Astrocyte (in vitro differentiated cells and primary cell): ENCODE measurements around the gene SPATA4. TPM values are rescaled to one million over a fixed set of nuclear protein-coding genes. Genes with fewer than 3 reads are reported as not detected.
A peak's percentile ranks its signal among the peaks of the same experiment; 100 is the strongest.

Experiments
- DNase-seq: peaks from one replicate; pipeline ENCODE4 v3.0.0-alpha.2; 2010; ENCODE audit warnings: low read depth
- FAIRE-seq: peaks from 2 replicates; lab custom pipeline; 2011; peaks lifted over from hg19 to GRCh38; lab: Jason Lieb, UNC
- H2AFZ ChIP-seq: 2 replicates; pipeline ENCODE4 v1.6.0; 2012; ENCODE audit warnings: low read depth, low read length, inconsistent platforms
- H3K27ac ChIP-seq: 2 replicates; pipeline ENCODE4 v1.5.1; 2011; ENCODE audit warnings: low read depth, low read length, inconsistent platforms
- H3K27me3 ChIP-seq: 2 replicates; pipeline ENCODE4 v1.6.0; 2011; ENCODE audit warnings: low read length, inconsistent platforms; ENCODE audit not compliant: insufficient read depth
- H3K36me3 ChIP-seq: 2 replicates; pipeline ENCODE4 v1.5.1; 2011; ENCODE audit warnings: low read length, inconsistent platforms; ENCODE audit not compliant: insufficient read depth
- H3K4me1 ChIP-seq: 2 replicates; pipeline ENCODE4 v1.5.1; 2011; ENCODE audit warnings: low read length, inconsistent platforms; ENCODE audit not compliant: insufficient read depth
- H3K4me2 ChIP-seq: 2 replicates; pipeline ENCODE4 v1.6.0; 2012; ENCODE audit warnings: low read length, inconsistent platforms
- H3K4me3 ChIP-seq: 2 replicates; pipeline ENCODE4 v1.5.1; 2011; ENCODE audit warnings: low read depth, mild to moderate bottlenecking, low read length, inconsistent platforms; ENCODE audit not compliant: insufficient read depth
- H3K79me2 ChIP-seq: 2 replicates; pipeline ENCODE4 v1.6.0; 2012; ENCODE audit warnings: mild to moderate bottlenecking, low read length, inconsistent platforms; ENCODE audit not compliant: insufficient read depth
- H3K9ac ChIP-seq: 2 replicates; pipeline ENCODE4 v1.6.0; 2012; ENCODE audit warnings: mild to moderate bottlenecking, low read length, inconsistent platforms
- H3K9me3 ChIP-seq: 2 replicates; pipeline ENCODE4 v1.5.1; 2012; ENCODE audit warnings: low read depth, mild to moderate bottlenecking, low read length, inconsistent platforms; ENCODE audit not compliant: insufficient read depth
- H4K20me1 ChIP-seq: 2 replicates; pipeline ENCODE4 v1.6.0; 2012; ENCODE audit warnings: low read length, inconsistent platforms; ENCODE audit not compliant: insufficient read depth
- H3K27ac Mint-ChIP-seq: one replicate; pipeline ENCODE4 v1.8.0; 2021; ENCODE audit warnings: mild to moderate bottlenecking, mixed read lengths; ENCODE audit not compliant: unreplicated experiment
- H3K27me3 Mint-ChIP-seq: one replicate; pipeline ENCODE4 v1.8.0; 2021; ENCODE audit warnings: low read depth, mixed read lengths; ENCODE audit not compliant: unreplicated experiment
- H3K36me3 Mint-ChIP-seq: one replicate; pipeline ENCODE4 v1.8.0; 2021; ENCODE audit warnings: low read depth, mixed read lengths; ENCODE audit not compliant: unreplicated experiment
- H3K4me1 Mint-ChIP-seq: one replicate; pipeline ENCODE4 v1.8.0; 2021; ENCODE audit warnings: low read depth, mixed read lengths; ENCODE audit not compliant: unreplicated experiment
- H3K4me3 Mint-ChIP-seq: one replicate; pipeline ENCODE4 v1.8.0; 2021; ENCODE audit warnings: mild to moderate bottlenecking, moderate library complexity, mixed read lengths; ENCODE audit not compliant: unreplicated experiment
- H3K9me3 Mint-ChIP-seq: one replicate; pipeline ENCODE4 v1.8.0; 2021; ENCODE audit warnings: mild to moderate bottlenecking, mixed read lengths; ENCODE audit not compliant: unreplicated experiment
- EZH2 ChIP-seq: IDR thresholded peaks from 2 replicates; pipeline ENCODE4 v1.6.1; 2012; ENCODE audit warnings: mild to moderate bottlenecking, low read length, inconsistent platforms; ENCODE audit not compliant: insufficient read depth
- total RNA-seq: library from RNA; stranded (reverse); gene quantifications from 2 replicates; pipeline ENCODE4 v1.2.1, GENCODE V29; 2021
- TF ChIP-seq, protein P1 (sequence below): IDR thresholded peaks from 2 replicates; pipeline ENCODE4 v1.5.1; 2011; ENCODE audit warnings: low read depth, mild to moderate bottlenecking, inconsistent platforms, low read length, moderate library complexity; ENCODE audit not compliant: insufficient read depth

Gene SPATA4
- total RNA-seq, 1 donor from 2014 or later: 0.32 TPM

DNA sequence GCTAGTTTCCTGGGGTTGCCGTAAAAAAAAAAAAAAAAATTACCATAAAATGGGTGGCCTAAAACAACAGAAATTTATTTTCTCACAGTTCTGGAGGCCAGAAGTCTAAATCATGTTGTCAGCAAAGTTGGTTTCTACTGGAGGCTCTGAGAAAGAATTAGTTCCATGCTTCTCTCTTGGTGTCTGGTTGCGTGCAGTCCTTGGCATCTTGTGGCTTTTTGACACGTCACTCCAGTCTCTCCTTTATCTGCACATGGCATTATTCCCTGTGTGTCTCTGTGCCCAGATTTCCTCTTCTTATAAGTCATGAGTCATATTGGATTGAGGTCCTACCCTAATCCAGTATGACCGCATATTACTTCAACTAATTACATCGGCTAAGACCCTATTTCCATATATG, 38.7 kb downstream of the SPATA4 start:
- H2AFZ ChIP-seq: no peak overlapping the region
- no peak overlapping the region for H3K4me2 ChIP-seq

DNA sequence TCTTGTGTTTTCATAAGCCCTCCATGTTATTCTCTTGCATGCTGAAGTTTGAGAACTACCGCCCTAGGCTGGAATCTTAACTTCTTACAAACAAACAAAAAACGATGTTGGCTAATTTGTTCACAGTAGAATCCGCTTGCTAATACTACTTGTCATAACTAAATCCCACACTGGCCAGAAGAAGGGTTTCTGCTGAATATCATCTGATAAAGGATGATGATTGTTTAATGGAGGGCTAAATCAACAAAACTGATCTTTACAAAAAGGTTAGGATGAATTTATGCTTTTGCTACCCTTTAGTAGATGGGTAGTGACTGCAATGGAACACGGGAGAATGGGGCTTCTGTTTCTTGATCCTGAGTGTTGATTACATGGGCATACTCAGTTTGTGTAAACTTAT, 42.3 kb downstream of the SPATA4 start:
- Mint-ChIP-seq H3K9me3 (no peaks in the 10 kb centered on the region), H3K4me1 (no peaks in the 10 kb centered on the region), H3K4me3 (no peak overlapping the region), H3K27ac (no peak overlapping the region), H3K27me3 (no peaks in the 10 kb centered on the region), H3K36me3 (no peaks in the 10 kb centered on the region)
- H3K36me3 ChIP-seq: no peaks in the 10 kb centered on the region
- H3K4me3 ChIP-seq: no peak overlapping the region
- FAIRE-seq (no peak), DNase-seq (no peak)
- no peak overlapping the region for H3K27ac ChIP-seq
- H3K9me3 ChIP-seq: no peaks in the 10 kb centered on the region
- peaks cover 4% of the 10 kb centered on the region for H3K4me1 ChIP-seq
- H3K9ac ChIP-seq: no peak overlapping the region
- no peak overlapping the region for H2AFZ ChIP-seq
- TF ChIP-seq EZH2: no peak
- TF ChIP-seq, protein P1, sequence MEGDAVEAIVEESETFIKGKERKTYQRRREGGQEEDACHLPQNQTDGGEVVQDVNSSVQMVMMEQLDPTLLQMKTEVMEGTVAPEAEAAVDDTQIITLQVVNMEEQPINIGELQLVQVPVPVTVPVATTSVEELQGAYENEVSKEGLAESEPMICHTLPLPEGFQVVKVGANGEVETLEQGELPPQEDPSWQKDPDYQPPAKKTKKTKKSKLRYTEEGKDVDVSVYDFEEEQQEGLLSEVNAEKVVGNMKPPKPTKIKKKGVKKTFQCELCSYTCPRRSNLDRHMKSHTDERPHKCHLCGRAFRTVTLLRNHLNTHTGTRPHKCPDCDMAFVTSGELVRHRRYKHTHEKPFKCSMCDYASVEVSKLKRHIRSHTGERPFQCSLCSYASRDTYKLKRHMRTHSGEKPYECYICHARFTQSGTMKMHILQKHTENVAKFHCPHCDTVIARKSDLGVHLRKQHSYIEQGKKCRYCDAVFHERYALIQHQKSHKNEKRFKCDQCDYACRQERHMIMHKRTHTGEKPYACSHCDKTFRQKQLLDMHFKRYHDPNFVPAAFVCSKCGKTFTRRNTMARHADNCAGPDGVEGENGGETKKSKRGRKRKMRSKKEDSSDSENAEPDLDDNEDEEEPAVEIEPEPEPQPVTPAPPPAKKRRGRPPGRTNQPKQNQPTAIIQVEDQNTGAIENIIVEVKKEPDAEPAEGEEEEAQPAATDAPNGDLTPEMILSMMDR: no peak
- no peaks in the 10 kb centered on the region for H3K27me3 ChIP-seq
- no peak overlapping the region for H3K4me2 ChIP-seq
- no peaks in the 10 kb centered on the region for H4K20me1 ChIP-seq
- H3K79me2 ChIP-seq: no peaks in the 10 kb centered on the region

More for the DNA sequence above, 38.7 kb downstream of the SPATA4 start:
- DNase-seq (peak; percentile 92), FAIRE-seq (no peak)
- no peaks in the 10 kb centered on the region for H3K79me2 ChIP-seq
- no peaks in the 10 kb centered on the region for H3K9me3 Mint-ChIP-seq
- H3K9me3 ChIP-seq: no peaks in the 10 kb centered on the region
- H3K27me3 Mint-ChIP-seq: no peaks in the 10 kb centered on the region
- H3K9ac ChIP-seq: peak overlapping the region; percentile 24
- H4K20me1 ChIP-seq: no peaks in the 10 kb centered on the region
- H3K27me3 ChIP-seq: no peaks in the 10 kb centered on the region
- peak overlapping the region; percentile 79 for H3K27ac ChIP-seq
- H3K4me3 ChIP-seq: peak overlapping the region; percentile 12
- no peaks in the 10 kb centered on the region for H3K4me1 ChIP-seq
- H3K4me1 Mint-ChIP-seq: no peaks in the 10 kb centered on the region
- TF ChIP-seq, protein P1: no peak
- no peak for TF ChIP-seq EZH2
- H3K4me3 Mint-ChIP-seq: no peak overlapping the region
- no peak overlapping the region for H3K27ac Mint-ChIP-seq
- no peaks in the 10 kb centered on the region for H3K36me3 Mint-ChIP-seq
- H3K36me3 ChIP-seq: no peaks in the 10 kb centered on the region

DNA sequence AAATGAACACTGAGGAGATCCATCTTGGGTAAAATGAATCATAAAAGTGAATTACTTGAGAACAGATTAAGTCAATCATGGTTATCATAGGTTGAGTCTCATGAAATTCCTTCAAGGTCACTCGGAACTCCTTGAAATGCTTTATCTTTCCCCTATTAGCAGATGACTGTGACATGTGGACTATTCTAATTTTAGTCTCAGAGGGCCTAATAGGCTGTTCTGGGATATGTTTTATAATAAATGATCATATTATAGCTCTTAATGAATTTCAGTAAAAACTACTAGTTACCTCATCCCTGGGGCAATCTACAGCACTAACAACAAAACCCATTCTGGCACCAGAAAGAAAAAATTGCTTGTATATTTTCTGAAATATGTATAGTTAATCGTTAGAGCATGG, 44.7 kb downstream of the SPATA4 start:
- Histone ChIP-seq H3K9ac (no peak overlapping the region), H3K27ac (no peak overlapping the region), H3K36me3 (no peaks in the 10 kb centered on the region), H2AFZ (no peak overlapping the region), H3K27me3 (no peaks in the 10 kb centered on the region), H3K4me2 (no peak overlapping the region), H3K4me1 (peaks cover 4% of the 10 kb centered on the region), H3K79me2 (no peaks in the 10 kb centered on the region), H4K20me1 (no peaks in the 10 kb centered on the region), H3K4me3 (no peak overlapping the region), H3K9me3 (no peaks in the 10 kb centered on the region)
- Mint-ChIP-seq H3K4me1 (no peaks in the 10 kb centered on the region), H3K36me3 (no peaks in the 10 kb centered on the region), H3K27ac (no peak overlapping the region), H3K9me3 (no peaks in the 10 kb centered on the region), H3K27me3 (no peaks in the 10 kb centered on the region), H3K4me3 (no peak overlapping the region)
- FAIRE-seq (no peak), DNase-seq (no peak)
- TF ChIP-seq EZH2: no peak
- TF ChIP-seq, protein P1: no peak
